ENCODE results near the gene PCDHGA5. TPM values are rescaled to one million over a fixed set of nuclear protein-coding genes. Genes with fewer than 3 reads are reported as not detected.
A peak's percentile ranks its signal among the peaks of the same experiment; 100 is the strongest.

PCDHGA5 gene
- total and polyA plus RNA-seq, 3 donors from 2014 or later: 1.5 to 12.2 (median 9.4) TPM

GRCh38 chr5:141355641-141356040 lies 8.3 kb upstream of the PCDHGA5 start:
- no peaks in the 10 kb centered on the region for H3K36me3 ChIP-seq (ENCODE audit: low read depth, missing control alignments)
- WGBS, 2 donors: 23 to 41% methylated on average over 22 to 24 of the region's 24 CpGs

GRCh38 chr5:141356133-141356532 lies 7.8 kb upstream of the PCDHGA5 start:
- intact Hi-C loops (cut with DNase I; ENCODE audit: low total_unique reads): no loop called here
- no peaks in the 10 kb centered on the region for H3K9me3 ChIP-seq

More at GRCh38 chr5:141355641-141356040, 8.3 kb upstream of the PCDHGA5 start:
- intact Hi-C loops (cut with DNase I; ENCODE audit: low total_unique reads): no loop called here
- DNase-seq: no peak
- H3K4me3 ChIP-seq: no peak overlapping the region
- no peak overlapping the region for H3K27ac ChIP-seq
- no peaks in the 10 kb centered on the region for H3K4me1 ChIP-seq
- TF ChIP-seq POLR2A (IDR thresholded peaks at IDR 0.05): no peak
- no peak for TF ChIP-seq CTCF (IDR thresholded peaks at IDR 0.05)
- no peaks in the 10 kb centered on the region for H3K27me3 ChIP-seq
- no peaks in the 10 kb centered on the region for H3K9me3 ChIP-seq

GRCh38 chr5:141356950-141357349 lies 7.0 kb upstream of the PCDHGA5 start:
- Histone ChIP-seq H3K27ac (no peak overlapping the region), H3K4me1 (no peaks in the 10 kb centered on the region), H3K36me3 (ENCODE audit: low read depth, missing control alignments) (no peaks in the 10 kb centered on the region), H3K9me3 (no peaks in the 10 kb centered on the region), H3K4me3 (no peak overlapping the region), H3K27me3 (no peaks in the 10 kb centered on the region)
- 34 to 72% methylated on average over 3 to 13 of the region's 19 CpGs for WGBS, 2 donors
- TF ChIP-seq CTCF (IDR thresholded peaks at IDR 0.05) (no peak), POLR2A (IDR thresholded peaks at IDR 0.05) (no peak)
- intact Hi-C loops (cut with DNase I; ENCODE audit: low total_unique reads): no loop called here
- no peak for DNase-seq

More at GRCh38 chr5:141356133-141356532, 7.8 kb upstream of the PCDHGA5 start:
- no peak for TF ChIP-seq POLR2A (IDR thresholded peaks at IDR 0.05)
- no peak for TF ChIP-seq CTCF (IDR thresholded peaks at IDR 0.05)
- no peaks in the 10 kb centered on the region for H3K4me1 ChIP-seq
- no peaks in the 10 kb centered on the region for H3K36me3 ChIP-seq (ENCODE audit: low read depth, missing control alignments)
- H3K4me3 ChIP-seq: no peak overlapping the region
- DNase-seq: no peak
- no peaks in the 10 kb centered on the region for H3K27me3 ChIP-seq
- 39 to 56% methylated on average over 5 of the region's 5 CpGs for WGBS, 2 donors
- H3K27ac ChIP-seq: no peak overlapping the region

- 14 to 20% methylated on average over 24 of the region's 24 CpGs for WGBS, 2 donors
- no peaks in the 10 kb centered on the region for H3K9me3 ChIP-seq
- DNase-seq: no peak
- peak within 1 kb of the TSS in 1 of 2 donors; percentile 24 for H3K4me3 ChIP-seq
- no peak within 1 kb of the TSS for H3K27ac ChIP-seq
- TF ChIP-seq POLR2A (IDR thresholded peaks at IDR 0.05): no peak
- TF ChIP-seq CTCF (IDR thresholded peaks at IDR 0.05): peak in 2 of 3 experiments; percentile 17 to 39
- H3K36me3 ChIP-seq (ENCODE audit: low read depth, missing control alignments): no peaks in the 10 kb centered on the region
- H3K27me3 ChIP-seq: no peaks in the 10 kb centered on the region
- intact Hi-C loops (cut with DNase I; ENCODE audit: low total_unique reads): no loop called here
- H3K4me1 ChIP-seq: no peaks in the 10 kb centered on the region
These were observed 4.1 kb upstream of the PCDHGA5 start, which contains the start of gene PCDHGB2 for GRCh38 chr5:141359790-141360426. Gene PCDHGB2 (plus strand): TSS chr5:141359994. CDS start chr5:141360136, 142 bp downstream.

- TF ChIP-seq CTCF (IDR thresholded peaks at IDR 0.05) (no peak), POLR2A (IDR thresholded peaks at IDR 0.05) (no peak)
- Histone ChIP-seq H3K4me1 (no peaks in the 10 kb centered on the region), H3K4me3 (no peak overlapping the region), H3K9me3 (no peaks in the 10 kb centered on the region), H3K27me3 (no peaks in the 10 kb centered on the region), H3K36me3 (ENCODE audit: low read depth, missing control alignments) (no peaks in the 10 kb centered on the region), H3K27ac (no peak overlapping the region)
- DNase-seq: no peak
- 27 to 32% methylated on average over 15 of the region's 15 CpGs for WGBS, 2 donors
- intact Hi-C loops (cut with DNase I; ENCODE audit: low total_unique reads): no loop called here
These were observed 3.3 kb upstream of the PCDHGA5 start for GRCh38 chr5:141360685-141361084.

Data from testis (tissue), 3 donors.